Adrenal gland (tissue), 12 donors: ENCODE measurements around the gene C10orf105. TPM values are rescaled to one million over a fixed set of nuclear protein-coding genes. Genes with fewer than 3 reads are reported as not detected.

ENCODE experiments used
- DNase-seq, 7 donors: peaks; one replicate each; pipeline ENCODE4 v3.0.0-alpha.2; 2019 to 2020
- H3K27ac ChIP-seq, 5 donors: fragments of 200-600 bp; sonication (generic) in 4 of 5; 1 replicate in 3 of 5; 2 replicates in 2 of 5; pipeline versions ENCODE4 v1.5.1 to v1.8.0; 2016 to 2020; ENCODE audit warnings: mild to moderate bottlenecking in 1 of 5
- H3K27me3 ChIP-seq: fragments of 200-600 bp; 2 replicates; pipeline ENCODE4 v1.8.0; 2021
- H3K36me3 ChIP-seq, 2 donors: fragments of 200-600 bp; replicated peaks in 1 of 2; 1 replicate in 1 of 2; 2 replicates in 1 of 2; pipeline versions ENCODE4 v1.5.1 to v1.8.0; 2018 to 2022
- H3K4me1 ChIP-seq, 2 donors: fragments of 200-600 bp; replicated peaks in 1 of 2; 1 replicate in 1 of 2; 2 replicates in 1 of 2; pipeline versions ENCODE4 v1.5.1 to v1.8.0; 2018 to 2021
- H3K4me3 ChIP-seq, 4 donors: fragments of 200-600 bp; sonication (generic) in 3 of 4; one replicate each; pipeline ENCODE4 v1.5.1; 2016 to 2018
- H3K9me3 ChIP-seq, 3 donors: fragments of 200-600 bp; sonication (generic) in 1 of 3; replicated peaks in 1 of 3; 1 replicate in 2 of 3; 2 replicates in 1 of 3; pipeline versions ENCODE4 v1.5.1 to v1.8.0; 2016 to 2021
- CTCF ChIP-seq, 6 experiments: fragments of 450-650 bp in 4 of 6; fragments of 200-600 bp in 2 of 6; sonication (generic) in 1 of 6; IDR thresholded peaks; 1 replicate in 5 of 6; 2 replicates in 1 of 6; pipeline versions ENCODE4 v1.5.1 to v1.8.0; 2016 to 2021; ENCODE audit warnings: antibody characterized with exemption in 6 of 6, mild to moderate bottlenecking in 2 of 6, moderate library complexity in 1 of 6
- POLR2A ChIP-seq, 2 donors: fragments of 450-650 bp; IDR thresholded peaks; one replicate each; pipeline ENCODE4 v1.6.1; 2017; ENCODE audit warnings: antibody characterized with exemption in 2 of 2, mild to moderate bottlenecking in 2 of 2, moderate library complexity in 1 of 2
- WGBS, 4 donors: extraction: QIAGEN DNeasy Blood & Tissue Kit in 2 of 4; methylation state at CpG; one replicate each; pipeline versions ENCODE4 v1.1.5 to v1.1.7; 2013 to 2017; 5-methylcytosine and 5-hydroxymethylcytosine counted together
- intact Hi-C, 2 donors: fragments of 100-400 bp; cut with DNase I; formaldehyde crosslinking; loops; one replicate each; pipeline versions ENCODE4 v1.14.1 to v1.15.0; 2022 to 2023
- polyA plus RNA-seq, 3 donors: library from polyadenylated mRNA; stranded (reverse); fragments of 200-250 nt in 2 of 3; fragments of 350-450 nt in 1 of 3; fragmentation: Illumina TruSeq in 1 of 3; extraction: RNeasy Lipid Tissue Mini Kit (QIAGEN cat#74804) in 1 of 3; gene quantifications; one replicate each; pipeline ENCODE4 v1.2.3, GENCODE V29; 2013 to 2014
- total RNA-seq, 9 donors: library from RNA; depleted of rRNA in 4 of 9; stranded (reverse); fragments of >200 nt in 4 of 9; fragments of 120-200 nt in 1 of 9; fragmentation: NEBNext Ultra II Directional in 1 of 9; extraction: Animal tissue kit (Norgen Biotek cat#: 25700) in 1 of 9; gene quantifications; one replicate each; pipeline versions ENCODE4 v1.1.0 to v1.2.4, GENCODE V29; 2013 to 2023
- donor health status: healthy with polysubstance abuse.
- donor health status: Bipolar disorder and iron deficiency.
- donor health status: DM: yes; HTN: yes; CAD: no.
- donor health status: DM: no; HTN: no; CAD: no.
- donor health status: DM: no; HTN: no; CAD: no.
- donor health status: DM: yes; HTN: yes; CAD: no.

C10orf105 gene
- total and polyA plus RNA-seq, 12 donors, result under 0.01 to 0.48 (median 0.07) TPM; not detected in 2

- 85 to 100% (median 87%) methylated on average over 2 of the region's 2 CpGs for WGBS, 4 donors
- peaks cover 3 to 15% of the 10 kb centered on the region in 2 donors for H3K4me1 ChIP-seq
- no peak for DNase-seq
- TF ChIP-seq CTCF (IDR thresholded peaks at IDR 0.05), result no peak
- no peaks in the 10 kb centered on the region for H3K27me3 ChIP-seq
- H3K4me3 ChIP-seq, result no peak overlapping the region
- no peaks in the 10 kb centered on the region for H3K9me3 ChIP-seq
- no peaks in the 10 kb centered on the region for H3K36me3 ChIP-seq
- peak overlapping the region in 2 of 5 donors; percentile 34 to 58 for H3K27ac ChIP-seq
- intact Hi-C loops, result no loop called here
Measured at GRCh38 chr10:71736570-71736952, 17.0 kb upstream of the C10orf105 start.

GRCh38 chr10:71735709-71736569 lies 16.4 kb upstream of the C10orf105 start:
- Histone ChIP-seq H3K27ac (peak overlapping the region in 2 of 5 donors; percentile 34 to 58), H3K9me3 (no peaks in the 10 kb centered on the region), H3K4me1 (peaks cover 3 to 15% of the 10 kb centered on the region in 2 donors), H3K27me3 (no peaks in the 10 kb centered on the region), H3K4me3 (no peak overlapping the region), H3K36me3 (no peaks in the 10 kb centered on the region)
- no peak for TF ChIP-seq CTCF (IDR thresholded peaks at IDR 0.05)
- no peak for TF ChIP-seq POLR2A (IDR thresholded peaks at IDR 0.05)
- 84 to 95% (median 86%) methylated on average over 12 to 16 of the region's 16 CpGs for WGBS, 4 donors
- intact Hi-C loops, result no loop called here
- peak in 1 of 7 donors; percentile 28 for DNase-seq

- no peak for DNase-seq
- Histone ChIP-seq H3K4me1 (peaks cover 0 to 4% of the 10 kb centered on the region in 2 donors), H3K36me3 (no peaks in the 10 kb centered on the region), H3K4me3 (no peak overlapping the region), H3K27ac (no peak overlapping the region), H3K9me3 (no peaks in the 10 kb centered on the region), H3K27me3 (no peaks in the 10 kb centered on the region)
- WGBS, 4 donors, result 70 to 90% (median 74%) methylated on average over 2 to 5 of the region's 5 CpGs
- TF ChIP-seq POLR2A (IDR thresholded peaks at IDR 0.05) (no peak), CTCF (IDR thresholded peaks at IDR 0.05) (no peak)
- intact Hi-C loops, result loop anchor here in 1 of 2 donors (5.0 kb wide), 1 partner anchor 38 kb away; the partner anchor contains the start of gene VSIR
Measured at GRCh38 chr10:71734797-71735196, 15.2 kb upstream of the C10orf105 start.

- no peaks in the 10 kb centered on the region for H3K36me3 ChIP-seq
- WGBS, 4 donors, result 88 to 93% (median 90%) methylated on average over 8 to 12 of the region's 12 CpGs
- peaks cover 26 to 28% of the 10 kb centered on the region in 2 donors for H3K4me1 ChIP-seq
- H3K27ac ChIP-seq, result no peak overlapping the region
- H3K9me3 ChIP-seq, result no peaks in the 10 kb centered on the region
- TF ChIP-seq POLR2A (IDR thresholded peaks at IDR 0.05) (no peak), CTCF (IDR thresholded peaks at IDR 0.05) (no peak)
- H3K4me3 ChIP-seq, result no peak overlapping the region
- no peak for DNase-seq
- intact Hi-C loops, result loop anchor here in 1 of 2 donors (5.0 kb wide), 1 partner anchor 41 kb away; the partner anchor contains the start of gene VSIR
- H3K27me3 ChIP-seq, result no peaks in the 10 kb centered on the region
Measured at GRCh38 chr10:71731791-71732190, 12.2 kb upstream of the C10orf105 start.
